ENCODE measurements around the gene ZDHHC20.
A peak's percentile ranks its signal among the peaks of the same experiment; 100 is the strongest.

Gene ZDHHC20

DNA sequence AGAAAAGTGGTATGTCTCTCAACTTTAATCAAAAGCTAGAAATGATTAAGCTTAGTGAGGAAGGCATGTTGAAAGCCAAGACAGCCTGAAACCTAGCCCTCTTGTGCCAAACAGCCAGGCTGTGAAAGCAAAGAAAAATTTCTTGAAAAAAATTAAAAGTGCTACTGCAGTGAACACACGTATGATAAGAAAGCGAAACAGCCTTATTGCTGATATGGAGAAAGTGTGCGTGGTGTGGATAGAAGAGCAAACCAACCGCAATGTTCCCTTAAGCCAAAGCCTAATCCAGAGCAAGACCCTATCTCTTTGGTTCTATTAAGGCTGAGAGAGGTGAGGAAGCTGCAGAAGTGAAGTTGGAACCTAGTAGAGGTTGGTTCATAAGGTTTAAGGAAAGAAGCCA lies 96.4 kb downstream of the ZDHHC20 start:
- no peak for DNase-seq

DNA sequence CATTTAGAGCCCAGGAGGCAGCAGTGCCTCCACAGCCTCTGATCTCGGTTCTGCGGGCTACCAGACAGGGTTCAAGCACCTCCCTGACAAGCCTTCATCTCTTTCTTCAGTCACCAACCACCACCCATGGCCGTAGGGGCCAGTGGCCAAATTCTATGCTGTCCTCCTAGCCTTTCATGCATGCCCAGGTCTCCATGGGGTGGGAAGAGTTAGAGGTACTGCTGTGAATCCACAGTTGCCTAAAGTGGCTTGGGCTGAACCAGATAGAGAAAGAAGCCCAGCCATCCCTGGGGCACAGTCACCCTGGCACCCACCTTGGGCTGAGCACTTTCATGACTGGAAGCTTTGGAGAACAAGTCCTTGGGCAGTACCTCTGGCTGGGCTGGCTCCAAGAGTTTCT lies 97.4 kb downstream of the ZDHHC20 start:
- DNase-seq: no peak

DNA sequence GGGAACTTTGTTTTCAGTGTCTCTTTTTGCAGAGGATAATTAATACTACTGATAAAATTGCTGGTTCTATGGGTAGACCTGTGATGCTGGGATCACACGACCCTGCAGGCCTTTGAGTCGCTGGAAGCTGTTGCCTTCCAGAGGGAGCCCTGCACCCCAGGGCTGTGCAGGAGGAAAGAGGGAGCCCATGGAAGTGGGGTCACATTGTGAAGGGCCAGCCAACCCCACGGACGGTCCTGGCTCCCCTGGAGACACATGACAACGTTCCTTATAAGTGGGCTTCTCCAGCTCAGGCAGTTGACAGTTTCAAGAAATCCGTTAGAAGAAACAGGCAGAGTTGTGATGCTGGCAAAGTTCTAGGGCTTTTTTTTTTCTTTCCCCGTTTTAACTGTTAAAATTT lies 98.0 kb downstream of the ZDHHC20 start:
- DNase-seq: no peak

DNA sequence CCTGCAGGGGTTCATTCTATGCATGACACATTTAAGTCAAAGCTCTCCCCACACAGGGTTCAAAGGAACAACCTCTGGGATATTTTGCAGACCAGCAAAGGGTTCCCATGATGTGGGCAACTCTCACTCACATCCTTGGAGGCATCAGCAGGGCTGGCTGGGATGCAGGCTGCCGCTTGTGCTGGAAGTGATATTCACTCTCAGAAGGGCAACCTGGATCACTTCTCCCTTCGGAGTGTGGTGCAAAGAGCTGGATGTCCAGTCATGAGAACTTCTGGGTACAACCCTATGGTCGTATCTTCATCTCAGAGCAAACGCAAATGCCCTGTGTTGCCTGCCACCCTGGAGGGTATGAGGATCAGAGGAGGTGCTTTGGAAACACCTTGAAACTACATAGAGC lies 98.6 kb downstream of the ZDHHC20 start:
- DNase-seq: no peak

DNA sequence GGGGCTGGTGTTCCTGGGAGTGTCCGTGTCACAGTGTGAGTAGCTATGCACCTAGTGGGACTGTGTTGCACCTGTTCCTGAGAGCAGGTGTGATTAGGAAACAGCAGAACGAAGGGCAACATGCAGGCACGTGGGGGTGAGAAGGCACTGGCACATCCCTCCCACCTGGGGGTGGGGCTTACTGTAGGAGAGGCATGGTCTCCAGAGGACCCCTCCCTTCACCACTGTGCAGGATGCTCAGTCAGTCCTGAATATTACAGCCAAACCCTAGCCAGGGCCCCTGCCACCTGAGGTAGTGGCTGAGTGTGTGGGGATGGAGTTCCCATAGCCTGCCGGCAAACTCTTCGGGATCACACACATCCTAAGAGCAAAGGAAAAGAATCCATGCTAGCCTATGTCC lies 99.2 kb downstream of the ZDHHC20 start:
- DNase-seq: no peak

DNA sequence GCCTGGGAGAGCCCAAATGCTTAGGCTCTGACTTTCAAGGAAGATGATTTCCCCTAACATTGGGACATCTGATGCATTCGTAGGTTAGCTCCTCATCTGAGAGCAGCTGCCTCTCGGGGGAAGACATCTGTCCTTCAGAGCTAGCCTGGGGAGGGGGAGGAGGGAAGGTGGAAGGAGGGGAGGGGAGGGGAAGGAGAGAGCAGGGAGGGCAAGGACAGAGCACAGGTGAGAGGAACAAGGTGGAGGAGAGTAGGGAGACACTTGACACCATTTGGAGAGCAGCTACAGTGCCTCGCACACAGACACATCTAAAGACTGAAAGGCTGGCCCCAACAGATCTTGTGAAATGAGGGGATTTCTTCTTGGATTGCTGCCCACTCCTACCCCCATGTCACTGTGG lies 103.8 kb downstream of the ZDHHC20 start:
- DNase-seq: no peak

DNA sequence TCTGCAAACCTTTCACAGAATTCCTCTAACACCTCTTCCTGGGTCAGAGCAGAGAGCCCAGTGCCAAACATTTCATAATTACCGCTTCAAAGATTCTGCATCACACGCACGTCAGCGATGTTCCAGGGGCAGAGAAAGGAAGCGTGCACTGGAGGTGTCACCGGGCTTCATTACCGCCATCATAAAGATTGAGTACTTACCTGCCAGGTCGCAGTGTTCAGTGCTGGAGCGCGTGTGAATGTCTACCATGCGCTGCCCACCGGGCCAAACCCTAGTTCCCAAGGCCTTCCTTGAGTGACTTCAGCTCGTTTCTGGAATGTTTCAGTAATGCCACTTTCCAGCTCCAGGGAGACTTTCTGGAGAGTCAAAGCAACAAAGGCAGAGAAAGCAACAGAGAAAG lies 104.4 kb downstream of the ZDHHC20 start:
- DNase-seq: no peak

DNA sequence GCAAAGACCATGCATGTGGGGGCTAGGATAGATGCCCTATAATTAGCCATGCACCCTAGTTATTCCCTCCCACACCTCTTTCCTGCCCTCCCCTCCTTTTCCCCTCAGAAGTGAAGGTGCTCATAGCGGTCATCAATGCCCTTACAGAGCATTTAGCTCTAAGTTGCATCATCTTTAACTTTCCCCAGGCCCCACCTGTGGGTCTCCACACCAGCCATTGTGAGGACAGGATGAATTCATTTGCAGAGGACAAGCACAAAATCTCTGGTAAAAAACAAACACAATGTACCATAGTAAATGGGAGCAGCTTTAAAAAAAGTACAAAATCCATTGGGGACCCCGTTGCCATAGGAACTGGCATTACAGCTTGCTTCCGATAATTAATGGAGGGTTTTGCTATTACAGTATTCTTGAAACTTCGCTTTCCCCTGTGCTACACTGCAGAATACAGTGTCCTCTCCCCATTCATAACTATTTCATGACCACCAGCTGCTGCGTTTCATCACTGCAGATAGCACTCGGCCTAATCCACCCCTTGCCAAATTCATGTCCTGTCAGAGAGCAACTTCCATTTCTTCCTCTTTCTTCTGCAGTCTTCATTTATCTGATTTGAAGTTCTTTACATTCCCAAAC lies 110.5 kb downstream of the ZDHHC20 start:
- no peak for DNase-seq

DNA sequence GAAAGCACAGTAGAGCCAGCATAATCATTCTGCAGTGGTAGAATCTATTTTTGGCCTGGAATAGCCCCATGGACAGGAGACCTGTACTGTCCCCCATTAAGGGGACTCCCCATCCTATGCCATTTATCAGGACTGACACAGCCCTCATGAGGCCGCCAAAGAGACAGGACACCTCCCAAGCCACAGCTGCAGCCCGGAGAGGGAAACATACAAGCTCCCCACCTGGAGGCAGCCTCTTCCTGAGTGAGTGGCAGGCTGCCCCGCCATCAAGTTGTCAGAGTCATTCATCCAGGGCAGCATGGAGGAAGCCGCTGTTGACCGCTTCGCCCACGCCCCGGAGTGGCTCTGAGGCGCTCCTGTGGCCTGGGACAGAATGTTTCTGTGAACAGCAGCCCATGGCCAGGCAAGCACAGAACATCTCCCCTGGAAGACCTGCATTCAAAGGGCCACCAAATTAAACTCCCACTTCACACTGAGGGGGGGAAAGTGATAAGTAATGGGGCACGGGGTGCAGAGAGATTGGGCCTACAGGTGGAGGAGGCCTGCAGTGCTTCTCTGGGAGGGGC lies 111.3 kb downstream of the ZDHHC20 start:
- DNase-seq: no peak

DNA sequence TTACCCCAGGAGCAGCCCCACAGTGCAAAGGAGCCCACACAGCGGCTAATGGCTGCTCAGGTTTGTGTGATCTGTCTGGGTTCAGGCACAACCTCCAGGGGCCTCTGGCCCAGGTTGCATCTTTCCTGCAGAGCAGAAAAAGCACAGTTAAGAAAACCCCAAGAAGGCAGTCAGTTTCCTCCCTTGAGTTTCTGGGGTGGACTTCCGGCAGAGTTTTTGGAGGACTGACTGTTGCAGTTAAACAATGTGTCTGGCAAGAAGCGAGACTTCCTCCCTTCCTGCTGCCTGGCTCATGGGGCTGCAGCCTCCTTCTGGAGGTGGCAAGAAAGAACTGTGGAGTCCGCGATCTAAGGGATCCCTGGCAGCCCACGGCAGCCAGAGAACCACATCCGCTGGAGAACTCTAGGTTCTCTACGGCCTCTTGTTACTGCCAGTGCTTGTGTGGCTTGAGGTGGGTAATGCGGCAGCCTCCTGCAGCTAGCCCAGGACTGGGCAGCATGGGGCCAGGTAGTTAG lies 114.4 kb downstream of the ZDHHC20 start:
- DNase-seq: no peak

DNA sequence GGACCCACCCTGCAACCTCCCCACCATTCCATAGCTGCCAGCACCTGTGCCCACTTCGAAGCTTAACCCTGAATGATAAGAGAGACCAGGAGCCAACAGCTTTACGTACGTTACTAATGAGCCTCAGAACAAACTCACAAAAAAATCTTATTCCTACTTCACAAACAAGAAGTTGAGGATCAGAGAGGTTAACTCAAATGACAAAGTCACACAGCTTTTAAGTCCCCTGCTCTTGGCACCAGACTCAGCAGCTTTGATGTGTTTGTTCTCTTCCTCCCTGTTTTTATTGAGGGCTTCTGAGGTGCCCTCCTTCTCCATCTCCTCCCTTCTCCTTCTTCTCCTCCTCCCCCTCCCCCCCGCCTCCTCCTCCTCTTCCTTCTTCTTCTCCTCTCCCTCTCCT lies 115.4 kb downstream of the ZDHHC20 start:
- DNase-seq: no peak

DNA sequence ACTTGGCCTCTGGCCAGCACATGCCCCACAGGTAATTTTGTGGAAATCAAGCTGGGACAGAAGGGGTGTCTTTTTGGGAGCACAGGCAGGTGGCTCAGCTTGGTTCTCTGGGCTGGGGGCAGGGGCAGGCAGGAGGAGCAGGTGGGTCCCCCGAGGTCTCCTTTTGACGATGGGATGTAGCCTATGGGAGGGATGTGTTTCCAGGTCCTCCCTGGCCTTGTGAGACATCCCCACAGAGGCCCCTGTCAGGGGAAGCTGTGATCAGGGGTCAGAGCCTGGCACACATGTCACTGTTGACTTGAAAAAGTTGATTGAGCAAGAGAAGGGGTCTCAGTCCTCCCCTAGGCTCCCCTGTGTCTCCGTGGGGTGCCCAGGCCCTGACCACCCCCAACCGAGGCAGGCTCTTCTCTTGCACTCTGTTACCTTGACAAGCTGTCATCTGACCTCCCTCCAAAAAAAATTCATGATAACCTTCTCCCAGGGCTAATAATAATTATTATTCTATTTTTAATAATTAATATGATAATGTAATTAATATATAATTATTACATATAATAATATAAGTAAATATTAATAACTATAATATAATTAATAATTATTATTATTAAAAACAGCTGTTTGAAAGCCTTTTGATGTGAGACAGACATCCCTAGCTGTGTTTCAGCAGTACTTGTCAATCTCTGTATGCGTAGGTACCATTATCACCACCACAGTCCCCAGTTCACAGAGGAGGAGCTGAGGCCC lies 116.2 kb downstream of the ZDHHC20 start:
- DNase-seq: no peak

DNA sequence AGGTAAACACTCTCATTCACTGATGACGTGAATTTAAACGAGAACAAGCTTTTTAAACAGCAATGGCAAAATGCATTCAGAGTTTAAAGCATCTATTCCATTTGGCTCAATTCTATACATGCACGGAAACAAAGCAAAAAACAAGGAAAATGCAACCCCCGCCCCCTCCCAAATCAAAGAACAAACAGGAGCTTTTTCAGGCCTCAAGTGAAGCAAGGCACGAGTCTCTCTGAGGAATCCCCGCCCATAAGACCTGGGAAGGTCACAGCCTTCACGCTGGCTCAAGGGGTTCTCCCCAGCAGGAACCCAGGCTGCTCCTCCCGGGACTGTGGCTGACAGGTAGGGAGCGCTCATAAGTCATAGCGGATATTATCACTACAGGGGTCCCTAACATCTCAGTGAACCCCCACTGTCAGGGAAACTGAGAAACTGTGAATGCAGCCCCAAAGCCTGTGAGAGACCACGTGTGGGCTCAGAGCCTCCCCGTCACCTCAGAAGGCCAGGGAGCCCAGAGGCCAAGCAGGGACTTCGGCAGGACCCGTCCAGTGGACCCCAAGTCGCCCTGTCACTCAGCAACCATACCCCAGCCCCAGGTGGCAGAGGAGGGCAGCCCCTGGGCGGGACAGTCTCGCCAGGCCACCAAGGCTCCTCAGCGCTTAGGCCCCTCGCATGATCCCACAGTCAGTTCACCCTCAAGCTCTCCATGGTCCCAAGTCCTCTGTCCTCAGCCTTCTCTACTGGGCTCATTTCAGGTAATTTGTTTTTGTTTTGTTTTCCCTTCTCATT lies 117.3 kb downstream of the ZDHHC20 start:
- no peak for DNase-seq

DNA sequence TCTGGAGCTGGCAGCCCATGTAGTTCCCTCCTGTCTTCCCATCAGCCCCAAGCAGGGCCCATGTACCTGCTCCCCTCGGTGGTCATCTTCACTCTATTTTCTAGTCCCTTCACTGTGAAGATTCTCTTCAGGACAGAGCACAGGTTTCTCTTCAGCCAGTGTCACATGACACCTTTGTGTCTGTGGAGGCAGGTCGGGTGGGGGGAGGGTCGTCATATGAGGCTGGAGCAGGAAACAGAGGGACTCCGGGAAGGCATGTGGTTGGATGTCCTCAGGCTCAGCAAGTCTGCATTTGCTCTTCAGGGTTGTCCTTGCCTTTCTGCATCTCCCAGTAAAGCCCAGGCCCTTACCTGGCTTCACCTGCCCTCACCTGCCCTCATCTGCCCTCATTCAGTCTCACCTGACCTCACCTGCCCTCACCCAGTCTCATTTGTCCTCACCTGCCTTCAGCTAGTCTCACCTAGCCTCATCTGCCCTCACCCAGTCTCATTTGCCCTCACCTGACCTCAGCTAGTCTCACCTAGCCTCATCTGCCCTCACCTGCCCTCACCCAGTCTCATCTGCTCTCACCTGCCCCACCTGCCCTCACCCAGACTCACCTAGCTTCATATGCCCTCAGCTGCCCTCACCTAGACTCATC lies 120.3 kb downstream of the ZDHHC20 start:
- no peak for DNase-seq

DNA sequence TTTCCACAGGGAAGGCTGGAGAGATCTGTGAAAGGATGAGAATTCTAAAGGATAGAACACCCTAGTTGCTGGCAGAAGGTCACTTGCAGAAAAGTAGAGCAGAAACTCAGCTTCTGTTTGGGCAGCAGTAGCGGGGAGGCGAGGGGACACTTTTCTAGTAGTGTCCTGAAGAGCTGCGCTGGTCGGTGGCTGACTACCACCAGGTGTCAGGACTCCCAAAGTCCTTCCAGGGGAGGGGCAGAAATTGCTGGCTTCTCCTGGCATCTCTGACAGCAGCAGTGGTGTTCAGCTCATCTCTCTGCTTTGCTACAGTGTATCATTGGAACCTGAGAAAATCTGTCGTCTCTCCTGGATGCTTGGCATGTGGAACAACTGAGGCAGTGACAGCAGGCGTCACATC lies 120.9 kb downstream of the ZDHHC20 start:
- DNase-seq: no peak

DNA sequence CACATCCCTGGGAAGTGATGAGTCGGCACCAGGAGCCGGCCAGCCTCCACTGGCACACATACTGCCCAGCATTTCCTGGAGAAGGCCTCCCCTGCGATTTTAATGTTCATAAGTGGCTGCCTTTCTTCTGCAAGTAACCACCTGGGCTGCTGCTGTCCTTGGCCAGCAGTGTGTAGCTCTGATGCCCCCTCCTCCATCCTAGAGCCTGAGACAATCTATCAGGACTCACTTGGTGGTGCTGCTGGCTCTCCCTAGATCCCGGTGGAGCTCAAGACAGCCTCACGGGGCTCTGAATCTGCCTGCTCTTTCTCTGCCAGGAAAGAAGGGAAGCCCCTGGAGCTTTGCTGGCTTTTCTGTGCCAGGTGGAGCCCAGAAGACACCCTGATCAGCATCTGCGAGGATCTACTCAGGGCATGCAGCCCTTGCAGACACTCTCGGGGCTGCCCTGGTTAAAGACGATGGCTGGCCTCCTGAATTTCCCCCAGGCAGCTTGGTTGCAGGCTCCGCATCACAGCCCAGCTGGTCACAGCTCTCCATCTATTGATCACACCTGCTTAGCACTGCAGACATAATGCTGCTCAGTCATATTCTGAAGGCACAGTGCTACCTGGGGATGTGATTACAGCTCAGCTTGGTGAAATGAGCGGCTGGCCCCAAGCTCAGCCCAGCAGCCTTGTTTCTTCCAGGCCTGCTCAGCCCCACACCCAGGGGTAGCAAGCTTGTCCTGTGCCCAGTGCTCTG lies 122.3 kb downstream of the ZDHHC20 start:
- DNase-seq: peak in 1 of 58 donors; percentile 9

DNA sequence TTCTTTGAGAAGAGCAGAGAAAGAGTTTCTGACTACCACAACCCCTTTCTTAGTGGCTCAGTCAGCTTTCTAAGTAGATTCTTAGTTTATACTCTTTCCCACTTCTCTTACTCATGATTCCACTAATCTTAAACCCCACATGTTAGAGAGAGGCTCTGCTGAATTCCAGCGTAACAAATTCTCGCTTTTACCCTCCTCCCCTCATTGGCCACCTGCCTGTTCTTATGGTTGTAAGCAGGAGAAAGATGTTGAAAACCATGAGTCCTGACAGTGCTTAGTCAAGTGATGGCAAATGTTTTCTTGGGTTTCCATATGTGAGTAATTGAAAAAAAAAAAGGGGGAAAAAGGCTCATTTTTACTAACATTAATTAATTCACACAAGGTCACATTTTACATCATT lies 125.9 kb downstream of the ZDHHC20 start:
- DNase-seq: no peak

DNA sequence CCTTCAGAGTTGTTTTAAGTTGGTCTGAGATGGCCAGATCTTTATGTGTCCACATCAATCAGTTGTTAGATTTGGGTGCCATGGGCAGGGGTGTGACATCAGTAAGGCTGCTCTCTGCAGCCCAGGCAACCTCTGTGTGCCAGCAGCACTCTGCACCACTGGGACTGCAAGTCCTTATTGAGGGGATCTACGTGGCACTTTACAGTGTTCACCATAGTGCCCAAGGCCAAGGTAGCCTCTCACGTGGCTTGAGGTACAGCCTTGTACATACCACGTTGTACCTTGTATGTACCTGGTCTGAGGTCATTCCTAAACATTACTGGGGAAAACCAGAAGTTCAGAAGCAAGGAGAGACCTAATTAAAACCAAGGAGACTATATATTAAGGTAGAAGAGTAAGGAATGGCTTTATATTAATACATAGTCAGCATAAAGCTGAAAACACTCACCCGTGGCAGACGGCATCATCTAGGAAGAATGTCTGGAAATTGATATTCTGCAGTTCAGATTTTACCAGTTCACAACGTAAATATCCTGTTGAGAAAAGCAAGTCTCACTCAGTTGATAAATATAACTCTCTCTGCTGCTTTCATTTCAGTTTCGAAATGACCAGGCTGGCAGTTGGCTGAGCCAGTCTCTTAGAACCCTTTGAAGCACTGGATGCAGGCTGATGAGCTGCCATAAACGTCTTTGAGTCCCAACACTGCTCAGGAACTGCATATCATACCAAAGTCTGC lies 128.8 kb downstream of the ZDHHC20 start:
- DNase-seq: no peak

DNA sequence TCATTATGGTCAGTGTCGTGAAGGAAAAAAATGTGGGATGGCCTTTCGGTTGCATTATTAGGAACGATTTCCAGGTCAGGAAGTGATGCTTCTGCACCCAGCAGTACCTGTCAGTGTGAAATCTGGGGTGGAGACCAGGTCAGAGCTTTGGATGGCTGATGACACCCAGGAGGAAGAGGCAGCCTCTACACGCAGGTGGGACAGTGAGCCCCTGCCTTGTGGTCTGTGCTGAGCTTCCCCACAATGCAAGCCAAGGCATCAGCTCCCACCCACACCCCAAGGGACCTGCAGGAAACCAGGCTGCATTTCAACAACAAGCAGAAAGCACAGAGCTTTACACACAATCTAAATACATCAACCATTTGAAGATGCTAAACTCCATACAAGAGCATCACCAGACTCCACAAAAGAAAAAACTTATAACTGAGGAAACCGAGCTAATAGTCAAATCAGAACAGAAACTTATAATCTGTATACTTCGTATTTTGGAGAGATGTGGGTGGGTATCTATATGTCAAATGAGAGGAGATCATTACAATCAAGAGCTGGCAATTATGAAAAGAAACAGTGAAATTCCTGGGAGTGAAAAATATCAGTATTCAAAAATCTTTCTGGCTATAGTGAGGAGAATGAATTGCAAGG lies 130.1 kb downstream of the ZDHHC20 start:
- DNase-seq: no peak

Measured in anterior cingulate cortex (tissue), 58 donors.